SK-N-SH treated with all-trans-retinoic acid at 6 μM for 48 hours (cell line): Measurements from ENCODE around the gene C1RL.

ENCODE experiments used
- ARNTL ChIP-seq: fragments of 450-650 bp; formaldehyde crosslinking; IDR thresholded peaks from 2 replicates; pipeline ENCODE4 v1.5.0; 2020; ENCODE audit warnings: low read depth, mild to moderate bottlenecking, moderate library complexity, borderline replicate concordance
- GLIS3 ChIP-seq: fragments of 250-450 bp; sonication (Bioruptor Pico); IDR thresholded peaks from 2 replicates; pipeline ENCODE4 v1.5.0; 2020; ENCODE audit warnings: mild to moderate bottlenecking, moderate library complexity
- PPARA ChIP-seq: fragments of 250-450 bp; sonication (Bioruptor Pico); IDR thresholded peaks from 2 replicates; pipeline ENCODE4 v1.5.0; 2020; ENCODE audit warnings: mild to moderate bottlenecking, borderline replicate concordance
- RARB ChIP-seq: fragments of 250-450 bp; sonication (Bioruptor Pico); IDR thresholded peaks from 2 replicates; pipeline ENCODE4 v1.8.0; 2021; ENCODE audit warnings: mild to moderate bottlenecking, moderate library complexity
- TOX ChIP-seq: fragments of 250-450 bp; sonication (Bioruptor Pico); IDR thresholded peaks from 2 replicates; pipeline ENCODE4 v1.8.0; 2021; ENCODE audit warnings: mild to moderate bottlenecking, moderate library complexity, borderline replicate concordance
- ZFP3 ChIP-seq: fragments of 250-450 bp; sonication (Bioruptor Pico); IDR thresholded peaks from 2 replicates; pipeline ENCODE4 v1.5.0; 2020; ENCODE audit warnings: mild to moderate bottlenecking, moderate library complexity
- ZFP30 ChIP-seq: fragments of 450-650 bp; formaldehyde crosslinking; IDR thresholded peaks from 2 replicates; pipeline ENCODE4 v1.5.0; 2022; ENCODE audit warnings: mild to moderate bottlenecking, moderate library complexity
- ZNF8 ChIP-seq: fragments of 450-650 bp; formaldehyde crosslinking; IDR thresholded peaks from 2 replicates; pipeline ENCODE4 v1.5.0; 2020; ENCODE audit warnings: mild to moderate bottlenecking, moderate library complexity
- TF ChIP-seq, protein P1 (sequence below): fragments of 250-450 bp; sonication (Bioruptor Pico); IDR thresholded peaks from 2 replicates; pipeline ENCODE4 v1.5.1; 2021; ENCODE audit warnings: mild to moderate bottlenecking, moderate library complexity

DNA sequence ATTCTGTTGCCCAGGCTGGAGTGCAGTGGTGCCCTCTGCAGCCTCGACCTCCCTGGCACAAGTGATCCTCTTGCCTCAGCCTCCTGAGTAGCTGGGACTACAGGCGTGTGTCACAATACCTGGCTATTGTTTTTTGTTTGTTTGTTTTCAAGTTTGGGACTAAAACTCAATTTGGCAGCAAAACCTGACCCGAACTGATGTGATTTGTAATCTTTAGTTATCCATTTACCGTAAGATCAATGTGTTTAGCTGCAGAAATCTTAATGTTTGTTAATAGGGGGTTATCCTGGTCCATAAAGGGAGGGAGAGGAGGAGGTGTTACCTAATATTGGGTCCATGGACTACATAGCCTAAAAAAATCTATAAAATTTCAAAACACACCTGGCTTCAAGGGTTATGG lies 49.2 kb downstream of the C1RL start:
- TF ChIP-seq ZFP30 (CRISPR knock-in tag) (no peak), ZFP3 (CRISPR knock-in tag) (no peak), ZNF8 (CRISPR knock-in tag) (no peak), RARB (CRISPR knock-in tag) (no peak), TOX (no peak), GLIS3 (CRISPR knock-in tag) (no peak), PPARA (CRISPR knock-in tag) (no peak), ARNTL (CRISPR knock-in tag) (no peak)
- TF ChIP-seq, protein P1, sequence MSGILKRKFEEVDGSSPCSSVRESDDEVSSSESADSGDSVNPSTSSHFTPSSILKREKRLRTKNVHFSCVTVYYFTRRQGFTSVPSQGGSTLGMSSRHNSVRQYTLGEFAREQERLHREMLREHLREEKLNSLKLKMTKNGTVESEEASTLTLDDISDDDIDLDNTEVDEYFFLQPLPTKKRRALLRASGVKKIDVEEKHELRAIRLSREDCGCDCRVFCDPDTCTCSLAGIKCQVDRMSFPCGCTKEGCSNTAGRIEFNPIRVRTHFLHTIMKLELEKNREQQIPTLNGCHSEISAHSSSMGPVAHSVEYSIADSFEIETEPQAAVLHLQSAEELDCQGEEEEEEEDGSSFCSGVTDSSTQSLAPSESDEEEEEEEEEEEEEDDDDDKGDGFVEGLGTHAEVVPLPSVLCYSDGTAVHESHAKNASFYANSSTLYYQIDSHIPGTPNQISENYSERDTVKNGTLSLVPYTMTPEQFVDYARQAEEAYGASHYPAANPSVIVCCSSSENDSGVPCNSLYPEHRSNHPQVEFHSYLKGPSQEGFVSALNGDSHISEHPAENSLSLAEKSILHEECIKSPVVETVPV (CRISPR knock-in tag): no peak
